Erythroblast (primary cell): ENCODE data around the gene ITGA11.

Experiments
- GATA1 ChIP-seq: IDR thresholded peaks from 2 replicates; pipeline ENCODE4 v1.6.1; 2011; ENCODE audit warnings: low read depth, mild to moderate bottlenecking, control low read depth, low read length, moderate library complexity
- POLR2A ChIP-seq: IDR thresholded peaks from 2 replicates; pipeline ENCODE4 v1.6.1; 2011; ENCODE audit warnings: mild to moderate bottlenecking, low read length

GRCh38 chr15:68427963-68428362 lies 4.0 kb downstream of the ITGA11 start:
- no peak for TF ChIP-seq POLR2A
- no peak for TF ChIP-seq GATA1
